Small intestine (tissue), 7 donors: ENCODE data around the gene MPZ. TPM values are rescaled to one million over a fixed set of nuclear protein-coding genes. Genes with fewer than 3 reads are reported as not detected.
"Not testable (repeated sequence)": the region's sequence is repeated elsewhere in the genome, so short reads cannot be mapped to it uniquely, and the experiment has no call there.

Source experiments
- DNase-seq, 2 donors: peaks; one replicate each; pipeline versions ENCODE4 v3.0.0 to v3.0.0-alpha.2; 2013
- FAIRE-seq: peaks from 2 replicates; lab custom pipeline; 2012; peaks lifted over from hg19 to GRCh38; lab: Jason Lieb, UNC
- H3K27ac ChIP-seq, 3 donors: one replicate each; pipeline ENCODE4 v1.5.1; 2013; ENCODE audit warnings: low read length in 2 of 3, mild to moderate bottlenecking in 2 of 3, control low read depth in 1 of 3, inconsistent platforms in 1 of 3, low read depth in 1 of 3, moderate library complexity in 1 of 3
- H3K27me3 ChIP-seq, 3 donors: one replicate each; pipeline ENCODE4 v1.6.1; 2013; ENCODE audit warnings: low read length in 3 of 3, inconsistent platforms in 1 of 3; ENCODE audit not compliant: control insufficient read depth in 3 of 3, insufficient read depth in 3 of 3
- H3K36me3 ChIP-seq, 3 donors: one replicate each; pipeline ENCODE4 v1.6.1; 2013; ENCODE audit warnings: low read length in 3 of 3, inconsistent platforms in 1 of 3, low read depth in 1 of 3, mild to moderate bottlenecking in 1 of 3, moderate library complexity in 1 of 3; ENCODE audit not compliant: control insufficient read depth in 3 of 3, insufficient read depth in 2 of 3
- H3K4me1 ChIP-seq, 3 donors: one replicate each; pipeline ENCODE4 v1.6.1; 2013; ENCODE audit warnings: low read length in 2 of 3, inconsistent platforms in 1 of 3, low read depth in 1 of 3, mild to moderate bottlenecking in 1 of 3, moderate library complexity in 1 of 3; ENCODE audit not compliant: control insufficient read depth in 3 of 3, insufficient read depth in 2 of 3
- H3K4me3 ChIP-seq, 3 donors: one replicate each; pipeline ENCODE4 v1.5.1; 2013; ENCODE audit warnings: low read length in 3 of 3, control low read depth in 1 of 3, inconsistent platforms in 1 of 3, low read depth in 1 of 3, mild to moderate bottlenecking in 1 of 3, moderate library complexity in 1 of 3
- H3K9me3 ChIP-seq, 2 donors: one replicate each; pipeline ENCODE4 v1.6.1; 2013; ENCODE audit warnings: low read depth in 1 of 2, low read length in 1 of 2; ENCODE audit not compliant: control insufficient read depth in 2 of 2, insufficient read depth in 1 of 2
- WGBS, 3 donors: extraction: QIAGEN DNeasy Blood & Tissue Kit; methylation state at CpG; one replicate each; pipeline ENCODE4 v1.1.7; 2013; 5-methylcytosine and 5-hydroxymethylcytosine counted together
- polyA plus RNA-seq, 4 donors: library from polyadenylated mRNA; stranded (reverse) in 3 of 4; unstranded in 1 of 4; fragments of 200-250 nt in 3 of 4; fragments of 120-200 nt in 1 of 4; gene quantifications; one replicate each; pipeline versions ENCODE4 v1.2.1 to v1.2.3, GENCODE V29; 2013
- donor health status: healthy with polysubstance abuse.
- donor health status: control.
- donor health status: control.
- donor health status: Bipolar disorder and iron deficiency.
- donor health status: healthy.

The MPZ gene
- polyA plus RNA-seq, 4 donors: 0.27 to 4.0 (median 2.1) TPM

DNA sequence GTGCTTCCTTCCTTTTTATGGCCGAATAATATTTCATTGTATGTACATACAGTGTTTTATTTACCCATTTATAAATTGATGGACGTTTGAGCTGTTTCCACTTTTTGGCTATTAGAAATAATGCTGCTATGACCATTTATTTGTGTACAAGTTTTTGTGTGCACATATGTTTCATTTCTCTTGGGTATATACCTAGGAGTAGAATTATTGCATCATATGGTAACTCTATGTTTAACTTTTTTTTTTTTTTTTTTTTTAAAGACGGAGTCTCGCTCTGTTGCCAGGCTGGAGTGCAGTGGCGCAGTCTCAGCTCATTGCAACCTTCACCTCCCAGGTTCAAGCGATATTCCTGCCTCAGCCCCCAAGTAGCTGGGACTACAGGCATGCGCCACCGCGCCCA, 23.4 kb upstream of the MPZ start:
- FAIRE-seq: no peak
- DNase-seq: no peak
- Histone ChIP-seq H3K4me3 (no peak overlapping the region), H3K36me3 (peaks cover 10 to 49% (median 18%) of the 10 kb centered on the region in 3 donors), H3K4me1 (no peaks in the 10 kb centered on the region), H3K27me3 (no peaks in the 10 kb centered on the region), H3K27ac (no peak overlapping the region), H3K9me3 (no peaks in the 10 kb centered on the region)
- WGBS, 3 donors: 93 to 97% (median 96%) methylated on average over 8 to 9 of the region's 9 CpGs

DNA sequence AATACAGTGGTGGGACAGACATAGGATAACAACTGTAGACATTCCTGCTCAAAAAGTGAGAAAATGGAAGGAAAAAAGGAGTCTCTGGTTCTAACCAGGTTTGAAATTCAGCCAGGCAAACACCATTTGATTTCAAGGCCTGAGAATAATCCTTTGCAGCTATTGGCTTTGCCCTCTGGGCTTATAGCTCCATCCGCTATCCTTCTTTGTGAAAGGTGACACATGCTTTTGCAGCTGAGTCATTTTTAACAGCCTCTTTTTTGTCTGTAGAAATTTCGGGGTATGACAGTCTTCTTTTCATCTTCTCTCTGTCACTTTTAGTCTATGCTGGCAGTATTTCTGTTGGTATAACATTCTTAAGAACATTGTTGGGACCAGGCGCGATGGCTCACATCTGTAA, 20.6 kb upstream of the MPZ start:
- DNase-seq (no peak), FAIRE-seq (no peak)
- WGBS, 3 donors: 93 to 96% (median 95%) methylated on average over 4 of the region's 4 CpGs
- H3K4me3 ChIP-seq: no peak overlapping the region
- no peaks in the 10 kb centered on the region for H3K27me3 ChIP-seq
- no peak overlapping the region for H3K27ac ChIP-seq
- peaks cover 8 to 56% (median 18%) of the 10 kb centered on the region in 3 donors for H3K36me3 ChIP-seq
- no peaks in the 10 kb centered on the region for H3K9me3 ChIP-seq
- H3K4me1 ChIP-seq: no peaks in the 10 kb centered on the region

DNA sequence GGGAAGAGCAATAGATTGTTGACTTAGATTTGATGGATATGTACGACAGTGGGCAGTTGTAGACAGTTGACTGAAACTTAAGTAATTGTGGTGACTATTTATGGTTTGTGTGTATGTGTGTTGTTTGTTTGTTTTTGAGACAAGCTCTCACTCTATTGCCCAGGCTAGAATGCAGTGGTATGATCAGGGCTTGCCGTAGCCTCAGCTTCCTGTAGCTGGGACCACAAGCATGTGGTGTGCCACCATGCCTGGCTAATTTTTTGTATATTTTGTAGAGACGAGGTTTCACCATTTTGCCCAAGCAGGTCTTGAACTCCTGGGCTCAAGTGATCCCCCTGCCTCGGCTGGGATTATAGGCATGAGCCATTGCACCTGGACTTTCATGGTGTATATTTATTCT, 14.3 kb upstream of the MPZ start:
- Histone ChIP-seq H3K27me3 (no peaks in the 10 kb centered on the region), H3K4me3 (no peak overlapping the region), H3K4me1 (peaks cover 0 to 2% (median 0%) of the 10 kb centered on the region in 3 donors), H3K36me3 (peaks cover 8 to 37% (median 11%) of the 10 kb centered on the region in 3 donors), H3K9me3 (no peaks in the 10 kb centered on the region), H3K27ac (no peak overlapping the region)
- 73 to 84% (median 78%) methylated on average over 4 of the region's 4 CpGs for WGBS, 3 donors
- FAIRE-seq (no peak), DNase-seq (no peak)

DNA sequence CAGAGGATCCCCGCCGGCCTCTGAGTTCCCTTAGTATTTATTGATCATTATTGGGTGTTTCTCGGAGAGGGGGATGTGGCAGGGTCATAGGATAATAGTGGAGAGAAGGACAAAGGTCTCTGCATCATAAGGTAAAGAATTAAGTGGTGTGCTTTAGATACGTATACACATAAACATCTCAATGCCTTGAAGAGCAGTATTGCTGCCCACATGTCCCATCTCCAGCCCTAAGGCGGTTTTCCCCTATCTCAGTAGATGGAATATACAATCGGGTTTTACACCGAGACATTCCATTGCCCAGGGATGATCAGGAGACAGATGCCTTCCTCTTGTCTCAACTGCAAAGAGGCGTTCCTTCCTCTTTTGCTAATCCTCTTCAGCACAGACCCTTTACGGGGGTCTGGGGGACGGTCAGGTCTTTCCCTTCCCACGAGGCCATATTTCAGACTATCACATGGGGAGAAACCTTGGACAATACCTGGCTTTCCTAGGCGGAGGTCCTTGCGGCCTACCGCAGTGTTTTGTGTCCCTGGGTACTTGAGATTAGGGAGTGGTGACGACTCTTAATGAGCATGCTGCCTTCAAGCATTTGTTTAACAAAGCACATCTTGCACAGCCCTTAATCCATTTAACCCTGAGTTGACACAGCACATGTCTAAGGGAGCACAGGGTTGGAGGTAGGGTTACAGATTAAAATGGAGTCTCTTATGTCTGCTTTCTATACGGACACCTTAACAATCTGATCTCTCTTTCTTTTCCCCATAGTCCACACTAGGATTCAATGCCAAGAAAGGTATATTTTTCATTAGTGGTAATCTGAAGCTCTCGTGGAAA, 6.3 kb upstream of the MPZ start:
- not testable (repeated sequence) for H3K9me3 ChIP-seq, H3K4me3 ChIP-seq, H3K27me3 ChIP-seq, DNase-seq, FAIRE-seq, H3K4me1 ChIP-seq, H3K27ac ChIP-seq, H3K36me3 ChIP-seq
- 74 to 78% (median 75%) methylated on average over 17 of the region's 17 CpGs for WGBS, 3 donors

DNA sequence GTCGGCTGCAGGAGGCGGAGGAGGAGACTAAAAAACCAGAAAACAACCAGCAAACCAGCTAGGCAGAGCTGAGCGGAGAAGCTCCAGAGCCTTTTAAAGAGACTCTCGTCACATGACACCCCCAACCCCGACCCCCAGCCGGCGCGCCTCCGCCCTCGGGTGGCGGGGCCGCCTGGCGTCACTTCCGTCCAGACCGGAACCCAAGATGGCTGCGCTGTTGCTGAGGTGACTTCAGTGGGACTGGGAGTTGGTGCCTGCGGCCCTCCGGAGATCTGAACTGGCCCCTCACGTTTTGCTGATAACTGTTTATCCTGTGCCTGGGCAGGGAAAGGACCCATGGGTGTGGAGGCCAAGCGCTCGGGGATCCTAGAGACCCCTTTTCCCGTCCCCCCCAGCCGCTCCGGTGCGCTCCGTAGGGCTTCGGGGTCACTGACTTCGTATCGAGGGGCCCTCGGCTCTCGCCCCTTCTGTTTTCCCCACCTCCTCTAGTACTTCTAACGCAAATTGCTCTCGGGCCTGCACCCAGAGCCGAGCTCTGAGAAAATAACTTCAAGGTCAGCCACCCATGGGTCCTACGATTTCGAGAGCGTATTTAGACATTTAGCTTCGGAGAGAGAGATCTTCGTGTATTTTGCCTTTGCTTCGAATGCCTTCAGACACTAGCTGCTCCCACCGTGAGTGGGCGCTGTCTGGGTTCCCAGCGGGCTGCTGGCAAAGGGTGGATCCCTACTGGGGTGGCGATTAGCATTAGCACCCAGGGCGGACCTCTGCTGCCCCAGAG, 4.6 kb upstream of the MPZ start, which contains the start of gene SDHC:
SDHC (plus strand) TSS at position 181 of the 781 bp plus-strand sequence; CDS start at position 206, 25 bp downstream.
- 0 to 2% (median 1%) methylated on average over 35 to 45 of the region's 45 CpGs for WGBS, 3 donors
- FAIRE-seq (no peak), DNase-seq (peak; percentile 86 to 95)
- peak within 1 kb of the TSS; percentile 66 to 99 (median 67) for H3K4me3 ChIP-seq
- no peaks in the 10 kb centered on the region for H3K36me3 ChIP-seq
- peak within 1 kb of the TSS; percentile 82 to 97 (median 95) for H3K27ac ChIP-seq
- no peaks in the 10 kb centered on the region for H3K9me3 ChIP-seq
- peaks cover 0 to 3% (median 0%) of the 10 kb centered on the region in 3 donors for H3K27me3 ChIP-seq
- H3K4me1 ChIP-seq: peaks cover under 1 to 5% (median 3%) of the 10 kb centered on the region in 3 donors

DNA sequence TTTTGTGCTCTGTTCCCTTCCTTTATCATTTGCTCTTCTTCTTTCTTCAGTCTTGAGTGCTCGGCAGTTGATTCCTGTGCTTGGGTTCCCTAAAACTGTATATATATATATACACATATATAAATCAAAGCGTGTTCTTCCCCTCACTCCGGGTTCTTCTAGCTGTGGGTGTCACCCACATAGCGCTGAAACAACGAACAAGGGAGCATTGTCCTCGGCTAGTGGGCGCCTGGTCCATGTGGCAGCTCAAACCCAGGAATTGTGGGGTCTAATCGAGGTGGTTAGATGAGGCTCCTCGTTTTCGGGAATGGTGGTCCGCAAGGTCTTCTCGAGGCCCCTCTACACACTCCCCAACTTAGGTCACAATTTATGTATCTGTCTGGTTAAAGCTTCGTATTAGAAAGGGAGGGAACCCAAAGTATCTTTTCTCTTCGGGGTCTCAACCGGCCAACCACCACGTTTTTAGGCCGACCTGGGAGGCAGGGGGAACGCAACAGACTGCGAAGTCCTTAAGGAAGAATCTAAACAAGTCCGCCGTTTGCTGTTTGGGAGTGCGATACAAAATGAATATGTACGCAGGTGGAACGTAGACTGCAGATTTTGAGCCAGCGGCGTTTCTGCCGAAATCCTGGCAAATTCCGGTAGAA, 3.9 kb upstream of the MPZ start:
- H3K4me1 ChIP-seq: peaks cover 0 to 5% (median 3%) of the 10 kb centered on the region in 3 donors
- peaks cover 0 to 3% (median 0%) of the 10 kb centered on the region in 3 donors for H3K27me3 ChIP-seq
- DNase-seq (no peak), FAIRE-seq (no peak)
- WGBS, 3 donors: 7 to 32% (median 15%) methylated on average over 28 of the region's 28 CpGs
- H3K4me3 ChIP-seq: peak overlapping the region; percentile 66 to 99 (median 67)
- no peaks in the 10 kb centered on the region for H3K9me3 ChIP-seq
- H3K27ac ChIP-seq: peak overlapping the region; percentile 82 to 97 (median 95)
- H3K36me3 ChIP-seq: no peaks in the 10 kb centered on the region

DNA sequence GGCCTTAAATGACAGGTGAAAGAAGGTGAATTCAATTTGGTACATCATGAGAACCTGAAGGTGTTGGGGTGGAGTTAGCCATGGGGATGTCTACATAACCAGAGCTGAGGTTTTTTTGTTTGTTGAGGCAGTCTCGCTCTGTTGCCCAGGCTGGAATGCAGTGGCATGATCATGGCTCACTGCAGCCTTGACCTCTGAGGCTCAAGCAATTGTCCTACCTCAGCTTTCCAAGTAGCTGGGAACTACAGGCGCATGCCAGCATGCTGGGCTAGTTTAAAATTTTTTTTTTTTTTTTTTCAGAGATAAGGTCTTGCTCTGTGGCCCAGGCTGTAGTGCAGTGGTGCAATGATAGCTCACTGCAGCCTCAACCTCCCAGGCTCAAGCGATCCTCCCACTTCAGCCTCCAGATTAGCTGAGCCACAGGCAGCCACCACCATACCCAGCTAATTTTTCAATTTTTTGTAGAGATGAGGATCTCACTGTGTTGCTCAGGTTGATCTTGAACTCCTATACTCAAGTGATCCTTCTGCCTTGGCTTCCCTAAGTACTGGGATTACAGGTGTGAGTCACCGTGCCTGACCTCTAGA, 1.9 kb upstream of the MPZ start:
- Histone ChIP-seq H3K36me3 (no peaks in the 10 kb centered on the region), H3K9me3 (no peaks in the 10 kb centered on the region)
- no peak for FAIRE-seq

More for the DNA sequence above, 1.9 kb upstream of the MPZ start:
- Histone ChIP-seq H3K4me1 (peaks cover 0 to 5% (median 4%) of the 10 kb centered on the region in 3 donors), H3K4me3 (no peak overlapping the region), H3K27ac (no peak overlapping the region), H3K27me3 (peaks cover 0 to 3% (median 0%) of the 10 kb centered on the region in 3 donors)
- no peak for DNase-seq
- WGBS, 3 donors: 89 to 93% (median 92%) methylated on average over 4 of the region's 4 CpGs
